Left ventricle myocardium superior (tissue), 1 donor: ENCODE results near the gene TAF1B. TPM values are rescaled to one million over a fixed set of nuclear protein-coding genes. Genes with fewer than 3 reads are reported as not detected.
A peak's percentile ranks its signal among the peaks of the same experiment; 100 is the strongest.
"Not testable (repeated sequence)": the region's sequence is repeated elsewhere in the genome, so short reads cannot be mapped to it uniquely, and the experiment has no call there.

Source experiments
- ATAC-seq: fragments of 200-7000 bp; cut with Tn5 transposase; one replicate; pipeline ENCODE4 v1.9.1; 2020; ENCODE audit warnings: mild to moderate bottlenecking, moderate library complexity
- DNase-seq: peaks from one replicate; pipeline ENCODE4 v3.0.0-alpha.2; 2020
- intact Hi-C: fragments of 100-400 bp; cut with micrococcal nuclease; formaldehyde crosslinking; loops from one replicate; pipeline ENCODE4 v1.11.0; 2022
- total RNA-seq: library from RNA; stranded (reverse); fragmentation: NEBNext Ultra II Directional; extraction: Animal tissue kit (Norgen Biotek cat#: 25700); gene quantifications from one replicate; pipeline ENCODE4 v1.2.1, GENCODE V29; 2021
- donor health status: DM: no; HTN: yes; CAD: no; lungs with severe emphysema.

Gene TAF1B
- total RNA-seq, 1 donor from 2014 or later = 3.6 TPM

DNA sequence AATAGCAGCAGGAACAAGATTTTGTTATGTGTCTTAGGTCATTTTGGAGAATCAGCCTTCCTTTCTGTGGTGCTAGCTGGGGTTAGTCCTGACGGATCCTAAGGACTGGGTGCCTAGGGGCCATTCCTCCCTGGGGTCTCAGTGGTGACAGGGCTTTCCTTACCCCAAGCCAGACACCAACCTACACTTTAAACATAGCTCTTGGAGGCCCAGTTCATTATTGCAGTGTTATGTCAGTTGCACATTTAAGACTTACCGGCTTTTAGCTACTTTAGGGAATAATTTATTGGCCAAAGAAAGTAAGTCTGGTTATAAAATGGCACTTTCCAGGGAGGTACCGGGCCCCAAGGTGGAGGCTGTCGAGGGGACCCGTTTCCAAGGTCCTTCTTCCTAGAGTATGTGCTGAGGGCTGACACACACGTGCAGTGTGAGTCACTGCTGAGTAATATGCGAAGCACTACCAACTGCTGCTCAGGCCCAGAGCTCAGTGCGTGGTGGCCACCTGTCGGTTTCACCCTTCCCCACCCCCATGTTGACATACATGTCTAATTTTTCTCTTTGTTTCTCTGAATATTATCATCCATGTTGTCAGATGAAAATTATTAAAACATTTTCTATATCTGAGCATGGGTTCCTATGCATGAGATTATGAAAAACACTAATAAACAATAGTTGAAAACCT is 71.3 kb downstream of the TAF1B start:
- DNase-seq = no peak
- intact Hi-C loops = no loop called here
- no peak for ATAC-seq

DNA sequence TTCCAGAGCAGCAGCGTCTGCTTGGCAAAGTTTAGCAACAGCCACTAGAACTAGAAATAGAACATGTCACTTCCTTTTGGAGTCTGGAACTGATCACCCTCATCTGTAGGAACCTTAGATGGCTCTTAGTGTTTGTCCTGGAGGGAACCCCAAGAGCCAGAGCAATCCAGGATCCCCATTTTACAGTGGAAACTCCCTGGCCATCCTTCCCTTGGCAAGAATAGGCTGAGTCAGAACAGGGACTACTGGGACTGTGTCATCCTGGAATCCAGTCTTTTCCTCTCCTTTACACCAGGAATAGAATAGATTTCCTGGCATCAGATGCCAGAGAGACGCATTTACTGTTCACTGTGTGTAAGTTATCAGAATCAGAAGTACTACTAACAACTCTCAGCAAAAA is 75.0 kb downstream of the TAF1B start:
- DNase-seq (no peak), ATAC-seq (peak; percentile 70)
- intact Hi-C loops = no loop called here

DNA sequence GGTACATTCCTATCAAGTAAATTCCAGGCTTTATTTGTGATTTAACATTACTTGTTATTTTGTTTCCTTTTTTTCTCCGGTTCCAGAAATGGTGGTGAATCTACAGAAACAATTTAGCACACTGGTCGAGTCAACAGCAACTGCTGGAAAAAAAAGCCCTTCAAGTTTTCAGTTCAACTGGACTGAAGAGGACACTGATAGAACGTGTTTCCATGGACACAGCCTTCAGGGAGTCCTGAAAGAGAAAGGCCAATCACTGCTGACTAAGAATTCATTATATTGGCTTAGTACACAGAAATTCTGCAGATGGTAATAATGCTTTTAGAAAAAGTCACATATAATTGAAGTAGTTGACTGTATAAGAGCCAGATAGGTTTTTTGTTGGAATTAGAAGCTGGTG is 76.2 kb downstream of the TAF1B start:
- intact Hi-C loops = no loop called here
- DNase-seq = no peak
- ATAC-seq = no peak

DNA sequence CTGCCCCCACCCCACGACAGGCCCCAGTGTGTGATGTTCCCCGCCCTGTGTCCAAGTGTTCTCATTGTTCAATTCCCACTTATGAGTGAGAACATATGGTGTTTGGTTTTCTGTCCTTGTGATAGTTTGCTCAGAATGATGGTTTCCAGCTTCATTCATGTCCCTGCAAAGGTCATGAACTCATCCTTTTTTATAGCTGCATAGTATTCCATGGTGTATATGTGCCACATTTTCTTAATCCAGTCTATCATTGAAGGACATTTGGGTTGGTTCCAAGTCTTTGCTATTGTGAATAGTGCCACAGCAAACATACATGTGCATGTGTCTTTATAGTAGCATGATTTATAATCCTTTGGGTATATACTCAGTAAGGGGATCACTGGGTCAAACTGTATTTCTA is 83.7 kb downstream of the TAF1B start:
- intact Hi-C loops, ATAC-seq, DNase-seq: not testable (repeated sequence)

DNA sequence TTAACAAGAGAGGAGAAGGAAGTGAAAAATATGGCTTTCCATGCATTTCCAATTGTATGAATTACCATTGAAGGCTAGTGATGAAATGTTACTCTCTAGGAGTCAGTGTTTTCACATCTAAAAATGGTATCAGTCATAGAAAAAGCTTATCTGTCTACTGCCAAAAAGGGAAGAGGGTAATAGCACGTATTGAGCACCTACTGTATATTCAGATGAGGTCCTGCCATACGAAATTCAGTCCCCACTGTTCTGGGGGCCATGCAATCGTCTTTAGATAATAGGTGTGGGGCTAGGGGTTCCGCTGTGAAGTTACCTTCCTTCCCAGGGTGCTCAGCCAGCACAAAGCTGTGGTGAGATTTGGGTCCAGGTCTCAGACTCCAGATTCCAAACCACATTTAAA is 94.0 kb downstream of the TAF1B start:
- no peak for ATAC-seq
- no peak for DNase-seq
- intact Hi-C loops = no loop called here

DNA sequence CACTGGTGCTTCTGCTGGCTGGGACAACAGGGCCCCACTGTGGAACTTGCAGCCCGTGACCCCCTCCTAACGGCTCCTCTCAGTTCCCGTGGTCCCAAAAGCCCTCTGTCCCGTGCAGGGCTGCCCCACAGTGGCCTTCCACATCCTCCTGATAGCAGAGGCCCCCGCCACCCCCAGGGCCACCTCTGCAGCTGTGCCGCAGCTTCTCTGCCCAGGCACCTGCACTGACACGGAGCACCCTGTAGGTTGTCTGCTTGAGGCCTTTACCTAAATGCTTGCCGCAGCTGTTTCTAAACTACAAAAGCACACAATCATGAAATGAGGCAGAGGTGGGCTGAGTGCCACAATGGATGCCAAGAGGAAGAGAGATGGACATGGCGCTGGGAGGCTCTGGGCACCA is 94.7 kb downstream of the TAF1B start:
- intact Hi-C loops = no loop called here
- ATAC-seq (no peak), DNase-seq (no peak)

DNA sequence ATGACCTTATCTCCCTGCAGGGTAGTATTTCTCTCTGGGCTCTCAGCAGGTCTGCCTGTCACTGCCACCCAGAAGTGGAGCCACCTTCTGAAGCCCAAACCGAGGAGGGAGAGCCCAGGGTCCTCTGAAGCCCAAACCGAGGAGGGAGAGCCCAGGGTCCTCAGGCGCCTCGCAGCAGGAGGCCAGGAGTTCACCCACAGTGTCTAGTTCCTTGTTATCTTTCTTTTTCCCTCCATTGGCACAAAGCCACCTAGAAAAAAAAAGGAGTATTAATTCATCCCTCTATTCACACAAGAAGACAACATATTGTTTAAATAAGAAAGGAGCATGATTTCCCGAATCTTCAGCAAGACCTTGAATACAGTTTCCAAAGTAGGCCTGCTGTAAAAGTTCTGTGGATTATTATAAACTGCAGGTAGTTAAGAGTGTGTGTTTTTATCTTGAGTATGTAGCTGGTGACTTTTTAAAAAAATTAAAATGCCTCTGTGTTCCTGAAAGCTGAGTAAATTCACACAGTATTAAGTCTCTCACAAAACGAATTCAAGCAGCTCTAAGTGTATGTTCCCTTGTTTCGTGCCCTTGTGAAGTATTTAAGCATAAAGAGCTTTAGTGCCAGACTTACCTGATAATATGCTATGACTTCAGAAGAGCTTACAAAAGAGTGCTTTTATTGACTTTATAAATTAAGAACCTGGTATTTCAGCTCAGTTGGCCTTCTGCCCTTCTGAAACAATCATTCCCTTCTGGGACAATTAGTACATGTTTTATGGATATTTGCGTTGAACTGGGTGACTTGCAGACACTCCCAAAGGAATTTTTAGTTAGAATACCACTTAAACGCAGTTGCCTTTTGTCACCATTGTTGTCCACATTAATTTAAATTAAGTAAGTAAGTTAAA is 96.6 kb downstream of the TAF1B start:
- ATAC-seq (no peak), DNase-seq (no peak)
- intact Hi-C loops = no loop called here

DNA sequence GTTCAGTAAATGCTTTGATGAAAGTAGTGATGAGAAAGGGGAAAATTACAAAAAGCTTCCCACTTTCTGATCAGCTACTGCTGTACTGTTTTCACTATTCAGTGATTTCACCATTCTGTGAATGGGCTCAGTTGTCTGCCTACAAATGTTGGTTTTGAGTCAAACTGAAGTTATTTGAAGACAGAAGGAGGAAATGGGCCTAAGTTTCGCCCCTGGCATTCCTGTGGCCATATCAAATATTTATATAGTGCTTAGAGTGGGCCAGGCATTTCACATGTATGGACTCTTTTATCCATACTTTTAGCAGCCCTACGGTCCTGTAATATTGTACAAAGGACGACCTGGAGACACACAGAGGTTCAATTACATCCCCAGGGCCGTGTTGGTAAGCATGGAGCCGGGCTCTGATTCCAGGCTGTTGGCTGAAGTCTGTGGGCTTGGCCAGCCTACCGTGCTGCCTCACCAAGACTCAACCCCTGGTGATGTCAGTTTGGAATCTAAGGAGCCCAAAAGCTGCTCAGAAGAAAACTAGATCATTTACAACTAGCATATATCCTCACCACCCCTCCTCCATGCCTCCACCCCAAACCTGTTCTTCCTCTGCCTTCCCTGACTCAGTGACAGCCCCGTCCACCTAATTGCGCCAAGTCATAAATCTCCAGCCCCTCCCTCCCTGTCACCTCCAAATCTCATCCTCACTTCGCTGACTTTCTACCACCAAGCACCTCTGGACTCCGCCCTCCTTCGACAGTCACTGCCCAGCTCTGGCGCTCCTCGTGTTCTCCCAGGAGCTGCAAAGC is 98.1 kb downstream of the TAF1B start:
- intact Hi-C loops = no loop called here
- no peak for ATAC-seq
- DNase-seq = no peak

DNA sequence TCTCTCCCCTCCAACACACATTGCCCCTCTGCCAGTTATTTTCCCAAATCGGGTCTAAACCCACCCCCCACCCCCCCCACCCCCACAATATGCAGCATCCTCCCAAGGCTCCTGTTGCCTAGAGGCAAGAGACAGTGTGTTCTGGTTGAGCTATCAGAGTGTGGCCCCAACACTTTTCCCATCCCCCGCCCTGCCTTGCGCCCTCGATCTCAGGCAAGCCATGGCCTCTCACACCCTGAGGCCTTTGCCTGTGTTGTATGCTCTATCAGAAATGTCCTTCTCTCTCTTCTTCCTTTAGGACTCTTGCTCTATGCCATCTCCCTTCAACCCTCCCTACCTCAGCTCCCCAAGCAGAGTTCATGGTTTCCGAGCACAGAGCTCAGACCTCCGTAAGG is 98.7 kb downstream of the TAF1B start:
- DNase-seq (no peak), ATAC-seq (no peak)
- intact Hi-C loops = no loop called here

DNA sequence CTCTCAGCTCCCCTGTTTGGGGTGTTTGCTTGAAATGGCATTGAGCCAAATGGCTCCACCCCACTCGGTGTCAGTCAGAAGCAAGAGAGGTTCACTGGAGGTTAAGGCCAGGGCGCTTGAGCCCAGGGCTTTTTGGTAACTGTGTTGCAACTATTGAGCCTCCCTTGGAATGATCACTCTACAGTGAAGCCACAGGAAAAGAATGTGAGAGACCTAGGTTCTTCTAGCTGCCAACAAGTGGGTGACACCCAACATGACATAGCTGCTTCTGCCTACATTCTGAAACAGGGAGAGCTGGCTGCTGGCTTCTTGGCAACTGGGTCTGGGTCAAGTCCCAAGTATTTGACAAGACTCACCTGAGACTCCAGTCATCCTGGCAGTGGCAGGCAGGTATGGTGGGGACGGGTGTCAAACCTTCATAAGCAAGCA is 101.1 kb downstream of the TAF1B start:
- no peak for DNase-seq
- no peak for ATAC-seq
- intact Hi-C loops = no loop called here

DNA sequence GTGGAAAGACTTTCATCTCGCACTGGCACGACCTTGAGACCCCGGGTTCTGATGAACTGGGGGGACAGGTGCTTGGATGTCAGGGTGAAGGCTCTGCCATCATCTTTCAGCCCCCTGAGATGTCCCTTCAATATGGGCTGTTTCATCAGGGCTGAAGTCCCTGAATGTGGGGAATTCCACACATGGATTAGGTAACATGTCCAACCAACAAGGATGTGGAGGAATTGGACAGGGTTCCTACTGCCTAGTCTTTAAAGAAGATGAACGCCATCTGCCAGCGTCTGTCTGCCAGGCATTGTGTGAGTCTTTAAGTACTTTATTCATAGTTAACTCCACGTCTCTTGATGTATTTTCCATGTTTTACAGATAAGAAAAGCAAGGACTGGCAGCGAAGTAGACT is 102.3 kb downstream of the TAF1B start:
- no peak for DNase-seq
- no peak for ATAC-seq
- intact Hi-C loops = no loop called here

DNA sequence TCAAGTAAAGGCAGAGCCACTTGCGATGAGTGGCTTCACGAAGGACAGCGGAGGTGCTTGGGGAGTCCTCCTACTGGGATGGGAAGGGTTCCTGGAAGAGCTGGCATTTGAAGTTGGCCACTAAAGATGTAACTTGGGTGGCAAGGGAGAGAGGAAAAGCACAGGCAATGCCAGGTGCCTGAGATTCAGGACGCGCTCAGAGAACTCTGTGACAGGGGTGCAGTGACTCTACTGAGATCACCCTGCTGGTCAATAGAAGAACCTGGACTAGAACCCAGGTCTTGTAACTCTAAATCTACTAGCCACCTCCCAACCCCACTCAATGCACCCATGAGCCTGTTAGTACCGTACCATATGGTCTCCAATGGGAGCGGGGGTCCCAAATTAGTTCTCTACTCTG is 102.8 kb downstream of the TAF1B start:
- ATAC-seq (no peak), DNase-seq (no peak)
- intact Hi-C loops = no loop called here

DNA sequence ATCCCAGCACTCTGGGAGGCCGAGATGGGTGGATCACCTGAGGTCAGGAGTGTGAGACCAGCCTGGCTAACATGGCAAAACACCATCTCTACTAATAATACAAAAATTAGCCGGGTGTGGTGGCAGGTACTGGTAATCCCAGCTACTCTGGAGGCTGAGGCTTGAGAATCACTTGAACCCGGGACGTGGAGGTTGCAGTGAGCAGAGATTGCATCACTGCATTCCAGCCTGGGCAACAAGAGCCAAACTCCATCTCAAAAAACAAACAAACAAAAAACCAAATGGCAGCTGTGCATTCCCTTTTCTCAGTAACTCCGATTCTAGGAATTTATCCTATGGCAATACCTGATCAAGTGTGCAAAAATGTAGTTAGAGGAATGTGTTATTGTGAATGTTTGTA is 103.5 kb downstream of the TAF1B start:
- no peak for ATAC-seq
- DNase-seq = no peak
- intact Hi-C loops = no loop called here

DNA sequence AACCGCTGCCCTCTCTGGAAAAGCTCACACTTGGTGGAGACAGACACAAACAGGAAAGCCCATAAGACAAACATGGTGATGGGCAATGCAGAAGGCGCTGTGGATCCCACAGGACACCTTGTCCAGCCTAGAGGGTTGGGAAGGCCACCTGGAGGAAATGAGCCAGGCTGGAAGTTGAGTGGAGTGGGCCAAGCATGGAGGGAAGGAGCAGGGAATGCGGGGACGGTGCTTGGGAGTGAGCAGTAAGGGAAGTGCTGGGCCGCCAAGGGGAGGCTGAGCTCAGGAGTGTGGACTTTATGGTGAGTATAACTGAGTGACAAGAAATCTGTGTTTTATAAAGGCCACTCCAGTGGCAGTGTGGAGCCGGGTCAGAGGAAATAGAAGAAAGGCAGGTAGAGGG is 105.4 kb downstream of the TAF1B start:
- intact Hi-C loops = no loop called here
- DNase-seq = no peak
- ATAC-seq = no peak

DNA sequence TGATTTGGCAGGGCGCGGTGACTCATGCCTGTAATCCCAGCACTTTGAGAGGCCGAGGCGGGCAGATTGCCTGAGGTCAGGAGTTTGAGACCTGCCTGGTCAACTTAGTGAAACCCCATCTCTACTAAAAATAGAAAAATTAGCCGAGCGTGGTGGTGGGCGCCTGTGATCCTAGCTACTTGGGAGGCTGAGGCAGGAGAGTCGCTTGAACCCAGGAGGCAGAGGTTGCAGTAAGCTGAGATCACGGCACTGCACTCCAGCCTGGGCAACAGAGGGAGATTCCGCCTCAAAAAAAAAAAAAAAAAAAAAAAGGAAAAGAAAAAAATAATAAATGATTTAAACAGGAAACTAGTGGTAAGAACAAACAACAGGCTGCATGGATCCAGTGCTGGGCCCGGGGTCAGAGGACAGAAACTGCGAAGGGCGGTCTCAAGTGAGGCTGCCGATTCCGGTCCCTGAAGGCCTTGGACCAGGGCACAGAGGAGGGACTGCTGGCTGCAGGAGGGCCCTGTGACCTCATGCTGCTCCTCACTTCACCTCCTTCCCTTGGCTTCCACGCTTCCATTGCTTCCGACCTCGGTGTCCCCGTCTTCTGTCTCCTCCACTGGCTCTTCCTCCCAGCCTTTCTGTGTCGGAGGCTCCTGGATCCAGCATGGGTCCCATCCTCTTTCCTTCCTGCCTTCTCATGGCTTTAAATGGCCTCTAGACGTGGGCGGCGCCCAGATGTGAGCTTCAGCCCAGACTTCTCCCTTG is 106.1 kb downstream of the TAF1B start:
- intact Hi-C loops = no loop called here
- DNase-seq = no peak
- ATAC-seq = no peak

DNA sequence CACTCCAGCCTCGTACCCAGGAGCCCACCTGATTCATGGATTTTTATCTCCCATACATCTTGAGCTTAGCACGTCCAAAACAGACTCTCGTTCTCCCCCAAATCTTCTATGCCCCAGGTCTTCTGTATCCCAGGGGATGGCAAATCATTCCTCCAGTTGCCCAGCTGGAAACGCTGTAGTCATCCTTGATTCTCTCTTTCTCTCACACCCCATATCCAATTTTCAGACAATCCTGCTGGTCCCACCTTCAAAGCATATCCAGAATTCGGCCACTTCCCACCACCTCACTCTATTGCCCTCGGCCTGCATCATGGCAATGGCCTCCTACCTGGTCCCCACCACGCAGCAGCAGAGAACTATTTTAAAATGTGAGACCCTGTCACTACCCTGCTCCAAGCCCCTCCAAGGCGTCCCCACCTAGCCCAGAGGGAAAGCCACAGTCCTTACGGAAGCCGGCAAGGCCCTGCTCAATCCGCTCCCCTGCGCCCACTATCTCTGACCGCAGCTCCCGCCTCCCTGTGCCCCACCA is 106.8 kb downstream of the TAF1B start:
- intact Hi-C loops = no loop called here
- no peak for ATAC-seq

DNA sequence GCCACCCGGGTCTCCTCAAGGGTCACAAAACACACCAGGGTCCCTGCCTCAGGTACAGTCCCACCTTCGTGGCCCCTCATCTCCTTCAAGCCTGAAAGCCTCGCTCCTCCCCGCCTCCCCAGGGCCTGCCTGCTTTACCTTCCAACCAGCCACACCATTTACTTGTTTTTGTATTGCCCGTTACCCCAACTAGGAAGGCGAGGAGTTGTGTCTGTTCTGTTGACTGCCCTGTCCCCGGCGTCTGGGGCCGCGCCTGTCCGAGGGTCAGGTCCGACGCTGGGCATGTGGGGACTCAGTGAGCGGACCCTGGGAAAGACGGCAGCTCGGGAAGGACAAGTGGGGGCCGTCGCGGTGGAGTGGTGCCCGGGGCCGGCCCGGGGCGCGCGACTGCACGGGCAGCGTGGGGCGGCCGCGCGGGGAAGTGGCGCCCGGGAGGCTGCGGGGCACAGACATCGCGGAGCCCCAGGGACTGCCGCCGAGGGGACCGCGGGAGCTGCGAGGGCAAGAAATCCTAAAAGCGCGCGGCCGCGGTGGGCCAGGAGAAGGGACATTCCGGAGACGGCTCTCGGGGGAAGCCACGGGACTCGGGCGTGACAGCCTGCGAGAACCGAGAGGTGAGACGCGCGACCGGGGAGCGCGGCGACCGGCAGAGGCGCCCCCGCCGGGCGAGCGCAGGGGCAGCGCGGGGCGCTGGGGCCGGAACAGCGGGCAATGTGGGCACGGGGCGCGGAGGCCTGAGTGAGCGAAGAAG is 107.4 kb downstream of the TAF1B start:
- intact Hi-C loops = no loop called here
- peak; percentile 35 for ATAC-seq
- DNase-seq = peak; percentile 59

More for the DNA sequence above, 106.8 kb downstream of the TAF1B start:
- no peak for DNase-seq

DNA sequence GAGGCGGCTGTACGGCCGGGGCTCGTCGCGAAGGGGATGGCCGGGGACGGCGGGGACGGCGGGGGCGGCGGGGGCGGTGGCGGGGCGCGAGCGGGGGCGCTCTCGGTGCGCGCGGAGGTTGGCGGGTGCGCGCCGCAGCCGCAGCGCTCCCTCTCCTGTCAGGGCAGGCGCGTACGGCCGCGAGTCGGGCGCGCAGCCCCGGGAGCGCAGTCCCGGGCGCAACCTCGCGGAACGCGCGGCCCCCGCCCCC is 107.9 kb downstream of the TAF1B start:
- intact Hi-C loops = no loop called here
- no peak for ATAC-seq
- DNase-seq = no peak
